Right lung (tissue), 5 donors: ENCODE results near the gene SUOX. TPM values are rescaled to one million over a fixed set of nuclear protein-coding genes. Genes with fewer than 3 reads are reported as not detected.
A peak's percentile ranks its signal among the peaks of the same experiment; 100 is the strongest.
"Not testable (repeated sequence)": the region's sequence is repeated elsewhere in the genome, so short reads cannot be mapped to it uniquely, and the experiment has no call there.

Source experiments
- DNase-seq, 2 donors: peaks; one replicate each; pipeline ENCODE4 v3.0.0-alpha.2; 2013
- polyA plus RNA-seq, 5 donors: library from polyadenylated mRNA; unstranded; fragments of 120-200 nt; gene quantifications; one replicate each; pipeline versions ENCODE4 v1.2.1 to v1.2.3, GENCODE V29; 2013; ENCODE audit warnings: inconsistent platforms in 1 of 5, low replicate concordance in 1 of 5; ENCODE audit not compliant: insufficient read length in 5 of 5, insufficient read depth in 1 of 5

SUOX gene
- polyA plus RNA-seq, 5 donors, result 36.7 to 43.4 (median 42.8) TPM

DNA sequence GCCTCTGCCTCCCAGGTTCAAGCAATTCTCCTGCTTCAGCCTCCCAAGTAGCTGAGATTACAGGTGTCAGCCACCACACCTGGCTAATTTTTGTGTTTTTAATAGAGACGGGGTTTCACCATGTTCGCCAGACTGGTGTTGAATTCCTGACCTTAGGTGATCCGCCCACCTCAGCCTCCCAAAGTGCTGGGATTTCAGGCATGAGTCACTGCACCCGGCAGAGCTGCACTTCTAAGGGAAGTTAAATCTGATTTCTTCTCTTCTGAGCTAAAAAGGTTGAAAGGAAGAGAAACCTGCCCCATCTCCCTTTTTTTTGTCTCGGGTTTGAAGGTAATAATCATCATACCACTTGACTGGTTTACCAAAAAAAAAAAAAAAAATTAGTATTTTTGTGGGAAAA lies 15.2 kb upstream of the SUOX start:
- DNase-seq, result not testable (repeated sequence)

DNA sequence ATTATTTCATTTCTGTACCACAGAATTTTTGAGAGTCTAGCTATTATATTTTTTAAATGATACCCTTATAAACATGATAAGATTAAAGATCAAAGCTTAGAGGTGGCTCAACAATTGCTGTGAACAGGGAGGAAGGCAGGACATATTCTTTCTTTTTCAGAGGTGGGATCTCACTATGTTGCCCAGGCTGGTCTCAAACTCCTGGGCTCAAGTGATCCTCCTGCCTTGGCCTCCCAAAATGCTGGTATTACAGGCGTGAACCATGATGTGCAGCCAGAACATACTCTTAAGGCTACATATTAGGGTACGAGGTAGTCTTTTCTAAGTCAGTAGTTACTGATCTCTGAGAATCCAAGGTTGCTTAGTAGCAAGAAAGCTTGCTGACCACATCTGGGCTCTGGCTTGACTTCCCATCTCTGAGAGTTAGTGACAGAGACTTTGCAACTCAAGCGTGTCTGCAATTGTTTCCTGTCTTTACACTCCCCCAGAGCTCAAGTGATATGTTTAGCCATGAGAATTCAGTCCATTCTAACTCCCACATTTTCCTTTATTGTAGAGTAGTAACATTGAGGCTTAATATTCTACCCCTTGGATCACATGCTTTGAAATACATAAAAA lies 14.6 kb upstream of the SUOX start:
- DNase-seq, result no peak

- DNase-seq, result no peak
Observed at GRCh38 chr12:55983232-55983842, 13.7 kb upstream of the SUOX start.

GRCh38 chr12:55984861-55985260 lies 12.2 kb upstream of the SUOX start:
- no peak for DNase-seq

GRCh38 chr12:55985341-55985740 lies 11.7 kb upstream of the SUOX start:
- no peak for DNase-seq

DNA sequence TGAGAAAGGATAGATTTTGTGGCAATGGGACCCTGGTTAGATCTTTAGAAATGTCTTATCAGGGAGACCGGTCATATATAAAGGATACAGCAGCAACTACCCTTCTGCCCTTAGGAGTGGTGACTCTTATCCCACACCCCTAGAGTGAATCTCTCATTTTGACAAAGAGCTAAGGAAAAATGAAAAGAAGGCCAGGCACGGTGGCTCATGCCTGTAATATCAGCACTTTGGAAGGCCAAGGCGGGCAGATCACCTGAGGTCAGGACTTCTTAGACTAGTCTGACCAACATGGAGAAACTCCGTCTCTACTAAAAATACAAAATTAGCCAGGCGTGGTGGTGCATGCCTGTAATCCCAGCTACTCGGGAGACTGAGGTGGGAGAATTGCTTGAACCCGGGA lies 11.1 kb upstream of the SUOX start:
- not testable (repeated sequence) for DNase-seq

DNA sequence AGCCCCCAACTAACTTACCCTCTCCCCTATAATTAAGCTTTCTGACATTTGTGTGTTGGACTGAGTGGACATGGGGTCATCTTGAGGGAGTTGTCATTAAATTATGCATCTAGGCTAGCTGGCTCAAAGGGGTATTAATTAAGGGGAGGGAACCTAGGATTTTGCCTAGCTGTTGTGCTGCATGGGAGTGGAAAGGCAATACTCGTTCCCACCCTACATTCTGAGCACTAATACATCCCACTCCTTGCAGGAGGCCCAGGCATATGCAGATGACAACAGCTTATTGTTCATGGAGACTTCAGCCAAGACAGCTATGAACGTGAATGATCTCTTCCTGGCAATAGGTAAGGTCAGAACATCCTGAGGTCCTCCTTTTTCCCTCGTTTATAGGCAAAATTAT lies 6.0 kb upstream of the SUOX start:
- DNase-seq, result no peak

- DNase-seq, result no peak
Observed at GRCh38 chr12:55993230-55993853, 3.7 kb upstream of the SUOX start.

DNA sequence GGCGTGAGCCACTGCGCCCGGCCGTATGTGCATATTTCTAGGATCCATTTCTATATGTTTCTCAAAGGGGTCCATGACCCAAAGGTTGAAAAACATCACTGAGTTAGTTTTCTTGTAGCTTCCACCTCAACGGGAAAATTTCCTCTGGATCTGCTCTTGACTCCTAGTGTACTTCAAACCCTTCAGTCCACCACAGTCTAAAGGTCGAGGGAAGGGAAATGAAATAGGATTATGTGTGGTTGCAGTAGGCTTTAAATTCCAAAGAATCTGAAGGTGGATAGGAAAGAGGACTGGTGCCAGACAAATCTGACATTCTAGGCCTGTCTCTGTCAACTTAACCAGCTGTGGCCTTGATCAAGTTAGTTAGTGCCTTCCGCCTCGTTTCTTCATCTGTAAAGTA lies 1.7 kb upstream of the SUOX start:
- DNase-seq, result no peak

DNA sequence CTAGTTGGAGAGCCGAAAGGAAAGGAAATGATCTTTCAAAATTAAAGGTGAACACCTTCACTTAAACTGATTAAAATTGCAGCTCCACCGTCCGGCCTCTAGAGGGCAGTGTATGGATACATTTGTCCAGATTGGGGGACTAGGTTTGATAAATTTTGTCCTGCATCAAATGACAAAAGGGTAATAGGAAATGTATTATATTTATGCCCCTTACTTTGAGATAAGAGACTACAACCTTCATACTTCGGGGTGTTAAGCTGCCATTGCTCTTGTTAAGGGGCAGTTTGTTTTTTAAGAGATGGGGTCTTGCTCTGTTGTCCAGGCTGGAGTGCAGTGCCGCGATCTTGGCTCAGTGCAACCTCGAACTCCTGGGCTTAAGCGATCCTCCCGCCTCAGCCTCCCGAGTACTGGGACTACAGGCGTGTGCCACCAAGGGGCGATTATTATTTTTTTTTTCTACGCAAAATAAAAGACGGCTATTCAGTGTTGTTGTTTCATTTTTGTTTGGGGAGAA lies 818 bp upstream of the SUOX start:
- peak; percentile 56 to 63 for DNase-seq

- DNase-seq, result no peak
Observed at GRCh38 chr12:55997535-55997859, 421 bp downstream of the SUOX start.

- not testable (repeated sequence) for DNase-seq
Observed at GRCh38 chr12:55999522-55999921, 2.4 kb downstream of the SUOX start.

DNA sequence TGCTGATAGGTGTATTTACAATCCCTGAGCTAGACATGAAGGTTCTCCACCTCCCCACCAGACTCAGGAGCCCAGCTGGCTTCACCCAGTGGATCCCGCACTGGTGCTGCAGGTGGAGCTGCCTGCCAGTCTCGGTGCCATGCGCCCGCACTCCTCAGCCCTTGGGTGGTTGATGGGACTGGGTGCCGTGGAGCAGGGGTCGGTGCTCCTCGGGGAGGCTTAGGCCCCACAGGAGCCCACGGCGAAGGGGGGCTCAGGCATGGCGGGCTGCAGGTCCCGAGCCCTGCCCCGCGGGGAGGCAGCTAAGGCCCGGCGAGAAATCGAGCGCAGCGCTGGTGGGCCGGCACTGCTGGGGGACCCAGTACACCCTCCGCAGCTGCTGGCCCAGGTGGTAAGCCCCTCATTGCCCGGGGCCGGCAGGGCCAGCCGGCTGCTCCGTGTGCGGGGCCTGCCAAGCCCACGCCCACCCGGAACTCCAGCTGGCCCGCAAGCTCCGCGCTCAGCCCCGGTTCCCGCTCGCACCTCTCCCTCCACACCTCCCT lies 3.0 kb downstream of the SUOX start:
- not testable (repeated sequence) for DNase-seq

GRCh38 chr12:56001487-56002100 lies 4.5 kb downstream of the SUOX start:
- DNase-seq, result no peak

DNA sequence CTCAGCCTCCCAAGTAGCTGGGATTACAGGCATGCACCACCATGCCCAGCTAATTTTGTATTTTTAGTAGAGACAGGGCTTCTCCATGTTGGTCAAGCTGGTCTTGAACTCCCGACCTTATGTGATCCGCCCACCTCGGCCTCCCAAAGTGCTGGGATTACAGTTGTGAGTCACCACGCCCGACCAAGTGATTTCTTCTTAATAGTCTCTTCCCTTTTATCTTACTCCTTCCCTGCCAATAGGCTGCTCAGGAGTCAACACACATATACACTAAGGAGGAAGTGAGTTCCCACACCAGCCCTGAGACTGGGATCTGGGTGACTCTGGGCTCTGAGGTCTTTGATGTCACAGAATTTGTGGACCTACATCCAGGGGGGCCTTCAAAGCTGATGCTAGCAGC lies 6.3 kb downstream of the SUOX start:
- not testable (repeated sequence) for DNase-seq

- no peak for DNase-seq
Observed at GRCh38 chr12:56004211-56004610, 7.1 kb downstream of the SUOX start.

- DNase-seq, result peak; percentile 58 to 59
Observed at GRCh38 chr12:56007564-56008559, 10.8 kb downstream of the SUOX start.

DNA sequence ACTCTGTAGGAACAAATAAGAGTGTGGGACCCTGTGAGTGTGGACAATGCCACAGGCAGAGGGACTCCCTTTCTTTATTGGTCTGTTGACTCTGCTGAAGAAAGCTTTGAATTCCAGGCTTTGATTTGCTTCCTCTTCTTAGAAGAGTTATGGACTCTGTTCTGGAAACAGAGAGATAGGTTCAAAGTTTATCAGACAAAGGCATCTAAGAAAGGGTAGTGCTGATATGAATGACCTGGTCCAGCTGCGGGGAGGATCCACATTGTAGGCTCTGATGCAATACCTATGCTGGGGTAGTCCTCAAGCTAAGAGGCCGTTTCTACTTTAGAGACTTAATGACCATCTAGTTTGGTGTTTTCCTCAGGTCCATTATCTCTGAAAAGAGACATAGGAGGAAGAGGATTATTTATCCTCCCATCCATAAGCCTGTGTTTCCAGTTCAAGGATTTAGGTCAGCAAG lies 13.1 kb downstream of the SUOX start:
- no peak for DNase-seq

DNA sequence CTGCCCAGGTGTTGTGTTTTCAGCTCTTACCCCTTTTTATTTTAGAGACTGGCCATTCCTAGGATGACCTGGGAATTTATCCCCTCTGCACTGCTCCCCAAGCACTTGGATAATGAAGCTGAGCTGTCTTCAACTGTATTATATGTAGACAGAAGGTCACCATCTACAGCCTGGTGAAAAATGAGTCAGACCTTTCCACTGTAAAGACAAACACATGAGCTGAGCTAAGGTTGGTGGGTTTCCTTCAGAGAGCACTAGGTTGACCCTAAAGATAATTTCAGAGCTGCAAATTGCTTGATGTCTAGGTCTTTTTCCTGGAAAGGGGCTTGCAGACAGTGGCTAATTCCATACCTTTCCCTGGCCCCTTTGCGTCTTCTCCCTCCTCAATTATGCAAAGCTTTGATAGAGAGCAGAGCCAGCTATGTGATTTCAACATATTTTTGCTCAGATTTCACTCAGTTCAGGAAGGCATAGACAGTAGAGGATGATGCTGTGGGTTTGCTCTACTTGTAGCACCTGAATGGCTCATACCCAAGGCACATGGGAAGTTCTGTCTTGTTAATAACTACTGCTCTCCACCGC lies 14.5 kb downstream of the SUOX start:
- no peak for DNase-seq

DNA sequence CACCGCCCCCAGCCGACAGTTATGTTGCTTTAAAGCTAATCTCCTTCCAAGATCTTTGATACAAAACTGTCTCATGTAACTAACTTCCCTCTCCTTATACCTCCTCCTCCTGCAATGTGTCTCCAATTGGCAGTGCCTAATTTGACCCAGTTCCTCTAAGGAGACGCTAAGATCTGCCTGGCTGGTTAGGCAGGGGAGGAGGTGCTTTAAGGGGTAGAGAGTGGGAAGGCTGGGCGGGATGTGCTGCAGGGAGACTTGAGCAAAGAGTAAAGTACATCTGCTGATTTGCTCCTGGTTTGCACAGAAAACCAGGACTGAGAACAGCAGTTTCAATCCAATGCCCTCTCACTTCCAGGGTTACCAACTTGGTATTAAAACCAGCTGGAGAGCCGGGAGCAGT lies 16.4 kb downstream of the SUOX start:
- no peak for DNase-seq

DNA sequence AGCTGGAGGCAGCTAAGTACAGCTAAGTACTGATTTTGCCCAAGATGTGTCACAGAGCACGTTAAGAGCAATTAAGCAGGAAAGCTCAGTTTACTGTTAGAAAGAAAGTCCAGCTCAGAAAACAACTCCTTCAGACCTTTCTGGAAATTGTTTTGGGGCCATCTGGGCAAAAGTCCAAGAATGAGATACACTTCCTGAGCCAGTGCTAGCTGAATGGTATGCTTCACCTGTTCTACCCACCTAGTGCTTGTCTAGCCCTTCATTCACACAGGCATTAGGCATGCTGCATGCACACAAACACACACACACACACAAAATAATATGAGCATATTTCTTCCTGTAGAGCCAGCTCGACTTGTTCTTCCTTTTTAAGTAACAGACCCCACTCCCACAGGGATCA lies 17.1 kb downstream of the SUOX start:
- peak in 1 of 2 donors; percentile 40 for DNase-seq
